Fibroblast of peridontal ligament (primary cell): Measurements from ENCODE around the gene FOXD4L6.
"Not testable (repeated sequence)": the region's sequence is repeated elsewhere in the genome, so short reads cannot be mapped to it uniquely, and the experiment has no call there.

Experiments used
- DNase-seq: peaks from one replicate; pipeline ENCODE4 v3.0.0-alpha.2; 2010; ENCODE audit errors: extremely low read depth

FOXD4L6 gene

GRCh38 chr9:41128581-41128980 lies at the start of gene FOXD4L6:
Gene FOXD4L6 (minus strand): TSS chr9:41128681. CDS start chr9:41128383, 298 bp downstream.
- not testable (repeated sequence) for DNase-seq

- not testable (repeated sequence) for DNase-seq
These were observed 46.5 kb upstream of the FOXD4L6 start for GRCh38 chr9:41174994-41175393.

- not testable (repeated sequence) for DNase-seq
These were observed 21.6 kb upstream of the FOXD4L6 start for GRCh38 chr9:41150116-41150515.

- not testable (repeated sequence) for DNase-seq
These were observed 13.4 kb upstream of the FOXD4L6 start for GRCh38 chr9:41141878-41142277.

- DNase-seq = not testable (repeated sequence)
These were observed 1.6 kb downstream of the FOXD4L6 start for GRCh38 chr9:41126746-41127446.

- DNase-seq = not testable (repeated sequence)
These were observed 2.5 kb downstream of the FOXD4L6 start for GRCh38 chr9:41125936-41126335.

- not testable (repeated sequence) for DNase-seq
These were observed 3.3 kb downstream of the FOXD4L6 start for GRCh38 chr9:41125109-41125658.

- DNase-seq = not testable (repeated sequence)
These were observed 4.0 kb downstream of the FOXD4L6 start for GRCh38 chr9:41124250-41125108.

- DNase-seq = not testable (repeated sequence)
These were observed 4.7 kb downstream of the FOXD4L6 start for GRCh38 chr9:41123812-41124211.

GRCh38 chr9:41123396-41123795 lies 5.1 kb downstream of the FOXD4L6 start:
- DNase-seq = not testable (repeated sequence)

GRCh38 chr9:41120696-41121095 lies 7.8 kb downstream of the FOXD4L6 start:
- DNase-seq = not testable (repeated sequence)

- DNase-seq = not testable (repeated sequence)
These were observed 8.8 kb downstream of the FOXD4L6 start for GRCh38 chr9:41119719-41120118.

GRCh38 chr9:41119311-41119710 lies 9.2 kb downstream of the FOXD4L6 start:
- DNase-seq = not testable (repeated sequence)

GRCh38 chr9:41113348-41113747 lies 15.1 kb downstream of the FOXD4L6 start:
- DNase-seq = not testable (repeated sequence)

- DNase-seq = not testable (repeated sequence)
These were observed 17.1 kb downstream of the FOXD4L6 start for GRCh38 chr9:41111414-41111813.

GRCh38 chr9:41110913-41111312 lies 17.6 kb downstream of the FOXD4L6 start:
- DNase-seq = not testable (repeated sequence)

GRCh38 chr9:41109253-41109652 lies 19.2 kb downstream of the FOXD4L6 start:
- DNase-seq = not testable (repeated sequence)

- not testable (repeated sequence) for DNase-seq
These were observed 19.7 kb downstream of the FOXD4L6 start for GRCh38 chr9:41108816-41109215.

GRCh38 chr9:41106472-41107116 lies 21.9 kb downstream of the FOXD4L6 start:
- not testable (repeated sequence) for DNase-seq

- not testable (repeated sequence) for DNase-seq
These were observed 22.8 kb downstream of the FOXD4L6 start for GRCh38 chr9:41105557-41106253.

- DNase-seq = not testable (repeated sequence)
These were observed 23.9 kb downstream of the FOXD4L6 start for GRCh38 chr9:41104542-41104941.
